GM12878 (cell line): ENCODE data around the gene NCAM2.

ENCODE experiments used
- TF ChIP-seq, protein P1 (sequence below): fragments of 450-650 bp; IDR thresholded peaks from 2 replicates; pipeline ENCODE4 v1.6.1; 2014; ENCODE audit warnings: mild to moderate bottlenecking
- TF ChIP-seq, protein P2 (sequence below): IDR thresholded peaks from 2 replicates; pipeline ENCODE4 v1.6.1; 2012; ENCODE audit warnings: low read length, inconsistent platforms

DNA sequence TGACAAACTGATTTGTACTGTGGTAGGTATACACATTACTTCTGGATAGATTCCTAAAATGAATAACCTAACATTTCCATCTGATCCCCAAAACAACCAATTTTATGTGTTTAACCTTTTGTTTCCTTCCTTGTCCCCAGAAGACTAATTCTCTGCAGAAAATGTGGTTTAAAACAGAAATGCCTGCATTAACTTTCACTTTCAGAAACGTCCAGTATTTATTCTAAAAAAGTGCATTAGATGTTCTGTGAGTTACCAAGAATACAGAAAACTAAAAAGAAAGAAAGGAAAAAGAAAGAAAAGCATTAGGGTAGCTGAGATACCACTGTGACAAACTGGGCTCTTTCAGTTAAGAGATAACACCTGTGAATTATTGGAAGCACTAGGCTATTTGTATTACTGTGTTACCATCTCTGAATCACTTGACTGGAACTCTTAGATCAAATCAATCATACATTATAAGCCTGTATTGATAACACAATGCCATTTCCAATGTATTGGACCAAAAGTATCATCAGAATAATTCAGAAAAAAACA is 177.7 kb downstream of the NCAM2 start:
- TF ChIP-seq, protein P1, sequence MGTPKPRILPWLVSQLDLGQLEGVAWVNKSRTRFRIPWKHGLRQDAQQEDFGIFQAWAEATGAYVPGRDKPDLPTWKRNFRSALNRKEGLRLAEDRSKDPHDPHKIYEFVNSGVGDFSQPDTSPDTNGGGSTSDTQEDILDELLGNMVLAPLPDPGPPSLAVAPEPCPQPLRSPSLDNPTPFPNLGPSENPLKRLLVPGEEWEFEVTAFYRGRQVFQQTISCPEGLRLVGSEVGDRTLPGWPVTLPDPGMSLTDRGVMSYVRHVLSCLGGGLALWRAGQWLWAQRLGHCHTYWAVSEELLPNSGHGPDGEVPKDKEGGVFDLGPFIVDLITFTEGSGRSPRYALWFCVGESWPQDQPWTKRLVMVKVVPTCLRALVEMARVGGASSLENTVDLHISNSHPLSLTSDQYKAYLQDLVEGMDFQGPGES, result no peak
- TF ChIP-seq, protein P2, sequence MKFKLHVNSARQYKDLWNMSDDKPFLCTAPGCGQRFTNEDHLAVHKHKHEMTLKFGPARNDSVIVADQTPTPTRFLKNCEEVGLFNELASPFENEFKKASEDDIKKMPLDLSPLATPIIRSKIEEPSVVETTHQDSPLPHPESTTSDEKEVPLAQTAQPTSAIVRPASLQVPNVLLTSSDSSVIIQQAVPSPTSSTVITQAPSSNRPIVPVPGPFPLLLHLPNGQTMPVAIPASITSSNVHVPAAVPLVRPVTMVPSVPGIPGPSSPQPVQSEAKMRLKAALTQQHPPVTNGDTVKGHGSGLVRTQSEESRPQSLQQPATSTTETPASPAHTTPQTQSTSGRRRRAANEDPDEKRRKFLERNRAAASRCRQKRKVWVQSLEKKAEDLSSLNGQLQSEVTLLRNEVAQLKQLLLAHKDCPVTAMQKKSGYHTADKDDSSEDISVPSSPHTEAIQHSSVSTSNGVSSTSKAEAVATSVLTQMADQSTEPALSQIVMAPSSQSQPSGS, result no peak
